Right atrium auricular region (tissue), 2 donors: ENCODE results near the gene CHST10. TPM values are rescaled to one million over a fixed set of nuclear protein-coding genes. Genes with fewer than 3 reads are reported as not detected.

ENCODE experiments used
- DNase-seq: peaks from one replicate; pipeline ENCODE4 v3.0.0-alpha.2; 2019; ENCODE audit warnings: low spot score
- H3K27ac ChIP-seq, 2 donors: fragments of 200-600 bp; sonication (generic); 1 replicate in 1 of 2; 2 replicates in 1 of 2; pipeline ENCODE4 v1.5.1; 2016 to 2019
- H3K27me3 ChIP-seq, 2 donors: fragments of 200-600 bp; sonication (generic); one replicate each; pipeline versions ENCODE4 v1.5.1 to v1.6.0; 2017 to 2019
- H3K36me3 ChIP-seq: fragments of 200-600 bp; sonication (generic); one replicate; pipeline ENCODE4 v1.5.1; 2016
- H3K4me1 ChIP-seq, 2 donors: fragments of 200-600 bp; sonication (generic); one replicate each; pipeline versions ENCODE4 v1.5.1 to v1.6.0; 2017 to 2019
- H3K4me3 ChIP-seq, 2 donors: fragments of 200-600 bp; sonication (generic); 1 replicate in 1 of 2; 2 replicates in 1 of 2; pipeline ENCODE4 v1.5.1; 2017 to 2019; ENCODE audit warnings: mild to moderate bottlenecking in 1 of 2, moderate library complexity in 1 of 2
- H3K9me3 ChIP-seq, 2 donors: fragments of 200-600 bp; sonication (generic); one replicate each; pipeline ENCODE4 v1.5.1; 2019
- total RNA-seq, 2 donors: library from RNA; depleted of rRNA; stranded (reverse); fragments of >200 nt; gene quantifications; one replicate each; pipeline ENCODE4 v1.1.0, GENCODE V29; 2016
- TF ChIP-seq, protein P1 (sequence below), 2 donors: fragments of 200-600 bp; sonication (generic); IDR thresholded peaks; one replicate each; pipeline ENCODE4 v1.5.1; 2019; ENCODE audit warnings: antibody characterized with exemption in 2 of 2

CHST10 gene
- total RNA-seq, 2 donors from 2014 or later: 12.5 to 16.4 TPM

DNA sequence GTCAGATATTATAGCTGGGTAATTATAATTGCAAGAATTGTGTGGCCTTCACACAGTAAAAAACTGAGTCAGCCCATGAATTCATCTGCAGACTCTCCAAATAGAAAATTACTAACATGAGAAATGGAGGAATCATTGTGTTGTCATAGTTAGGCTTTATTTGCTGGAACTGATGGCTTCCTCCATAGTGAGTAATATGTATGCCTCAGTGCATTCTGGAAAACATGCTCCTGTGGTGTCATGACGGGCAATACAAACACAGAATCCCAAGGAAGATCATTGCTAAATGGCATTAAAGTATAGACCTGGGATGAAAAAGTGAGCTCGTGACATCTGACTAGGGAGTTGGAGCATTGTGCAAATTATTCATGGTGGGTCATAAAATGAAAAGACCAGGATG, 29.2 kb upstream of the CHST10 start:
- Histone ChIP-seq H3K27ac (no peak overlapping the region), H3K36me3 (no peaks in the 10 kb centered on the region), H3K4me1 (no peaks in the 10 kb centered on the region), H3K9me3 (no peaks in the 10 kb centered on the region), H3K27me3 (no peaks in the 10 kb centered on the region), H3K4me3 (no peak overlapping the region)
- TF ChIP-seq, protein P1, sequence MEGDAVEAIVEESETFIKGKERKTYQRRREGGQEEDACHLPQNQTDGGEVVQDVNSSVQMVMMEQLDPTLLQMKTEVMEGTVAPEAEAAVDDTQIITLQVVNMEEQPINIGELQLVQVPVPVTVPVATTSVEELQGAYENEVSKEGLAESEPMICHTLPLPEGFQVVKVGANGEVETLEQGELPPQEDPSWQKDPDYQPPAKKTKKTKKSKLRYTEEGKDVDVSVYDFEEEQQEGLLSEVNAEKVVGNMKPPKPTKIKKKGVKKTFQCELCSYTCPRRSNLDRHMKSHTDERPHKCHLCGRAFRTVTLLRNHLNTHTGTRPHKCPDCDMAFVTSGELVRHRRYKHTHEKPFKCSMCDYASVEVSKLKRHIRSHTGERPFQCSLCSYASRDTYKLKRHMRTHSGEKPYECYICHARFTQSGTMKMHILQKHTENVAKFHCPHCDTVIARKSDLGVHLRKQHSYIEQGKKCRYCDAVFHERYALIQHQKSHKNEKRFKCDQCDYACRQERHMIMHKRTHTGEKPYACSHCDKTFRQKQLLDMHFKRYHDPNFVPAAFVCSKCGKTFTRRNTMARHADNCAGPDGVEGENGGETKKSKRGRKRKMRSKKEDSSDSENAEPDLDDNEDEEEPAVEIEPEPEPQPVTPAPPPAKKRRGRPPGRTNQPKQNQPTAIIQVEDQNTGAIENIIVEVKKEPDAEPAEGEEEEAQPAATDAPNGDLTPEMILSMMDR (IDR thresholded peaks at IDR 0.05): no peak
- no peak for DNase-seq

- Histone ChIP-seq H3K9me3 (no peaks in the 10 kb centered on the region), H3K4me3 (no peak overlapping the region), H3K27me3 (no peaks in the 10 kb centered on the region), H3K4me1 (no peaks in the 10 kb centered on the region), H3K36me3 (no peaks in the 10 kb centered on the region), H3K27ac (no peak overlapping the region)
- no peak for DNase-seq
- TF ChIP-seq, protein P1 (IDR thresholded peaks at IDR 0.05): no peak
These were observed 20.3 kb upstream of the CHST10 start for GRCh38 chr2:100437751-100438150.

- Histone ChIP-seq H3K9me3 (no peaks in the 10 kb centered on the region), H3K36me3 (no peaks in the 10 kb centered on the region), H3K4me3 (no peak overlapping the region), H3K27me3 (no peaks in the 10 kb centered on the region), H3K27ac (no peak overlapping the region), H3K4me1 (no peaks in the 10 kb centered on the region)
- no peak for DNase-seq
- TF ChIP-seq, protein P1 (IDR thresholded peaks at IDR 0.05): no peak
These were observed 12.3 kb upstream of the CHST10 start for GRCh38 chr2:100429726-100430125.

- Histone ChIP-seq H3K27me3 (no peaks in the 10 kb centered on the region), H3K27ac (no peak overlapping the region), H3K36me3 (no peaks in the 10 kb centered on the region), H3K9me3 (no peaks in the 10 kb centered on the region), H3K4me3 (no peak overlapping the region), H3K4me1 (no peaks in the 10 kb centered on the region)
- DNase-seq: no peak
- TF ChIP-seq, protein P1 (IDR thresholded peaks at IDR 0.05): peak; percentile 24 to 64
These were observed 10.3 kb upstream of the CHST10 start for GRCh38 chr2:100427627-100428258.

- Histone ChIP-seq H3K27ac (no peak overlapping the region), H3K27me3 (no peaks in the 10 kb centered on the region), H3K4me3 (no peak overlapping the region), H3K9me3 (no peaks in the 10 kb centered on the region), H3K4me1 (no peaks in the 10 kb centered on the region), H3K36me3 (no peaks in the 10 kb centered on the region)
- TF ChIP-seq, protein P1 (IDR thresholded peaks at IDR 0.05): no peak
- no peak for DNase-seq
These were observed 9.6 kb upstream of the CHST10 start for GRCh38 chr2:100427111-100427510.

DNA sequence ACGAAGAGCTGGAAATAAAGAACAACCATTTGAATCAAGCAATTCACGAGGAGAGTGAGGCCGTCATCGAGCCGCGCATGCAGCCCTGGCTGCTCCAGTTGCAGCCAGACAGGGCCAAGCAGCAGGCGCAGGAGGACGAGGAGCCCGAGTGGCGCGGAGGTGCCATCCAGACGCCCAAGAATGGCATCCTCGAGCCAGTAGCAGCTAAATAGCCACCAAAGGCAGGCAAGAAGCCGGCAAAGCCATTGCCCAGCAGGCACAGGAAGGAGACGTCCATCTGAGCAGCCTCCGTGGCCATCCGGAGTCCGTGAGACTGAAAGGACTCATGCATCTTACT, 8.9 kb upstream of the CHST10 start:
- H3K4me3 ChIP-seq: no peak overlapping the region
- no peaks in the 10 kb centered on the region for H3K36me3 ChIP-seq
- H3K9me3 ChIP-seq: no peaks in the 10 kb centered on the region
- no peak for DNase-seq
- no peaks in the 10 kb centered on the region for H3K4me1 ChIP-seq
- no peak overlapping the region for H3K27ac ChIP-seq
- TF ChIP-seq, protein P1 (IDR thresholded peaks at IDR 0.05): no peak
- no peaks in the 10 kb centered on the region for H3K27me3 ChIP-seq
